Kidney capillary endothelial cell (primary cell): ENCODE data around the gene INSYN2A.

Experiments used
- DNase-seq: peaks from one replicate; pipeline ENCODE4 v3.0.0-alpha.2; 2018; ENCODE audit warnings: low spot score

INSYN2A gene

GRCh38 chr10:127196282-127197153 is at the start of gene INSYN2A:
INSYN2A (minus strand) TSS chr10:127196591; CDS start chr10:127176395, 20,196 bp downstream.
- peak; percentile 40 for DNase-seq

- DNase-seq = no peak
Measured at GRCh38 chr10:127245456-127245855, 49.1 kb upstream of the INSYN2A start.

GRCh38 chr10:127243490-127244272 is 47.3 kb upstream of the INSYN2A start:
- peak; percentile 30 for DNase-seq

- no peak for DNase-seq
Measured at GRCh38 chr10:127242914-127243313, 46.5 kb upstream of the INSYN2A start.

GRCh38 chr10:127236266-127236665 is 39.9 kb upstream of the INSYN2A start:
- no peak for DNase-seq

- DNase-seq = no peak
Measured at GRCh38 chr10:127234306-127234800, 38.0 kb upstream of the INSYN2A start.

GRCh38 chr10:127228195-127228787 is 31.9 kb upstream of the INSYN2A start:
- no peak for DNase-seq

GRCh38 chr10:127227663-127228062 is 31.3 kb upstream of the INSYN2A start:
- no peak for DNase-seq

- DNase-seq = no peak
Measured at GRCh38 chr10:127227027-127227426, 30.6 kb upstream of the INSYN2A start.

- no peak for DNase-seq
Measured at GRCh38 chr10:127221281-127221680, 24.9 kb upstream of the INSYN2A start.

GRCh38 chr10:127218658-127219057 is 22.3 kb upstream of the INSYN2A start:
- DNase-seq = no peak

GRCh38 chr10:127216786-127217185 is 20.4 kb upstream of the INSYN2A start:
- no peak for DNase-seq

GRCh38 chr10:127216274-127216673 is 19.9 kb upstream of the INSYN2A start:
- no peak for DNase-seq

GRCh38 chr10:127215866-127216265 is 19.5 kb upstream of the INSYN2A start:
- DNase-seq = no peak

- no peak for DNase-seq
Measured at GRCh38 chr10:127210936-127211466, 14.6 kb upstream of the INSYN2A start.

- no peak for DNase-seq
Measured at GRCh38 chr10:127207081-127207480, 10.7 kb upstream of the INSYN2A start.

GRCh38 chr10:127203067-127203466 is 6.7 kb upstream of the INSYN2A start:
- no peak for DNase-seq

GRCh38 chr10:127200646-127201045 is 4.3 kb upstream of the INSYN2A start:
- DNase-seq = no peak

- no peak for DNase-seq
Measured at GRCh38 chr10:127198721-127199120, 2.3 kb upstream of the INSYN2A start.

GRCh38 chr10:127198307-127198706 is 1.9 kb upstream of the INSYN2A start:
- DNase-seq = no peak

- no peak for DNase-seq
Measured at GRCh38 chr10:127197154-127197432, 702 bp upstream of the INSYN2A start.

GRCh38 chr10:127195571-127196281 is 665 bp downstream of the INSYN2A start:
- DNase-seq = no peak
